IMR-90 (cell line): ENCODE results near the gene PMPCB. TPM values are rescaled to one million over a fixed set of nuclear protein-coding genes. Genes with fewer than 3 reads are reported as not detected.

Experiments
- ATAC-seq: fragments of 200-7000 bp; cut with Tn5 transposase; 2 replicates; pipeline ENCODE4 v1.9.1; 2020; ENCODE audit warnings: low read depth, mild to moderate bottlenecking, moderate library complexity
- BruUV-seq: library from RNA; stranded (reverse); fragments of 400-500 nt; replicated peaks from 2 replicates; lab custom pipeline; 2021; lab: Mats Ljungman, UMichigan
- CTCF ChIA-PET: fragments of 300-600 bp; formaldehyde crosslinking; extraction: SDS; loops from one replicate; lab custom pipeline; 2021; ENCODE audit warnings: antibody characterized with exemption; lab: Yijun Ruan, JAX
- POLR2A ChIA-PET: fragments of 300-600 bp; sonication (Branson Sonifier 250); formaldehyde crosslinking; loops from one replicate; lab custom pipeline; 2022; ENCODE audit warnings: antibody characterized with exemption; ENCODE audit not compliant: unreplicated experiment; lab: Charles Lee
- DNase-seq: peaks from one replicate; pipeline ENCODE4 v3.0.0; 2013
- H2AFZ ChIP-seq: replicated peaks from 2 replicates; pipeline ENCODE3; 2013; ENCODE audit warnings: low read length, mild to moderate bottlenecking; ENCODE audit not compliant: poor library complexity
- H2AK5ac ChIP-seq: 2 replicates; pipeline ENCODE4 v1.6.1; 2013; ENCODE audit warnings: low read depth, low read length, inconsistent platforms
- H2AK9ac ChIP-seq: replicated peaks from 2 replicates; pipeline ENCODE3; 2013; ENCODE audit warnings: mild to moderate bottlenecking, low read depth, low read length, moderate library complexity; ENCODE audit not compliant: poor library complexity
- H2BK120ac ChIP-seq: 2 replicates; pipeline ENCODE4 v1.6.1; 2013; ENCODE audit warnings: low read depth, low read length, inconsistent platforms
- H2BK15ac ChIP-seq: 3 replicates; pipeline ENCODE4 v1.6.1; 2013; ENCODE audit warnings: low read depth, low read length, inconsistent platforms
- H2BK20ac ChIP-seq: 2 replicates; pipeline ENCODE4 v1.6.1; 2013; ENCODE audit warnings: low read depth, mild to moderate bottlenecking, inconsistent platforms, low read length, moderate library complexity
- H2BK5ac ChIP-seq: 2 replicates; pipeline ENCODE4 v1.6.1; 2013; ENCODE audit warnings: mild to moderate bottlenecking, low read depth, low read length, inconsistent platforms; ENCODE audit not compliant: poor library complexity, severe bottlenecking
- H3K14ac ChIP-seq: replicated peaks from 2 replicates; pipeline ENCODE4 v1.6.1; 2013; ENCODE audit warnings: low read depth, low read length, inconsistent platforms
- H3K18ac ChIP-seq: 2 replicates; pipeline ENCODE4 v1.6.1; 2013; ENCODE audit warnings: low read depth, low read length, control low read depth
- H3K23ac ChIP-seq: 2 replicates; pipeline ENCODE4 v1.6.1; 2013; ENCODE audit warnings: low read depth, low read length, inconsistent platforms
- H3K27ac ChIP-seq: 2 replicates; pipeline ENCODE4 v1.5.1; 2013; ENCODE audit warnings: mild to moderate bottlenecking, control low read depth, low read length; ENCODE audit not compliant: insufficient read depth
- H3K27me3 ChIP-seq: 2 replicates; pipeline ENCODE4 v1.6.1; 2013; ENCODE audit warnings: low read length; ENCODE audit not compliant: control insufficient read depth, insufficient read depth
- H3K36me3 ChIP-seq: 2 replicates; pipeline ENCODE4 v1.6.1; 2013; ENCODE audit warnings: low read length, mixed read lengths; ENCODE audit not compliant: control insufficient read depth, insufficient read depth
- H3K4ac ChIP-seq: 2 replicates; pipeline ENCODE4 v1.6.1; 2013; ENCODE audit warnings: low read depth, low read length, inconsistent platforms
- H3K4me1 ChIP-seq: 2 replicates; pipeline ENCODE4 v1.6.1; 2013; ENCODE audit warnings: low read length, mixed read lengths; ENCODE audit not compliant: control insufficient read depth, insufficient read depth
- H3K4me2 ChIP-seq: 2 replicates; pipeline ENCODE4 v1.6.1; 2013; ENCODE audit warnings: low read depth, mild to moderate bottlenecking, control low read depth, low read length, moderate library complexity
- H3K4me3 ChIP-seq: 2 replicates; pipeline ENCODE4 v1.5.1; 2013; ENCODE audit warnings: low read depth, mild to moderate bottlenecking, control low read depth, low read length, moderate library complexity; ENCODE audit not compliant: insufficient read depth
- H3K56ac ChIP-seq: 2 replicates; pipeline ENCODE4 v1.6.1; 2013; ENCODE audit warnings: low read length, inconsistent platforms; ENCODE audit not compliant: insufficient read depth; ENCODE audit errors: extremely low read depth
- H3K79me1 ChIP-seq, 2 experiments: 2 replicates each; pipeline ENCODE4 v1.6.1; 2013; ENCODE audit warnings: low read length in 2 of 2, inconsistent platforms in 1 of 2, low read depth in 1 of 2
- H3K9ac ChIP-seq: 2 replicates; pipeline ENCODE4 v1.6.1; 2013; ENCODE audit warnings: low read depth, low read length, control low read depth
- H3K9me1 ChIP-seq: 2 replicates; pipeline ENCODE4 v1.6.1; 2013; ENCODE audit warnings: low read length, inconsistent platforms; ENCODE audit not compliant: insufficient read depth
- H3K9me3 ChIP-seq: 2 replicates; pipeline ENCODE4 v1.6.1; 2013; ENCODE audit warnings: low read length; ENCODE audit not compliant: control insufficient read depth, insufficient read depth
- H4K20me1 ChIP-seq: 2 replicates; pipeline ENCODE4 v1.6.1; 2013; ENCODE audit warnings: low read length, inconsistent platforms; ENCODE audit not compliant: insufficient read depth
- H4K5ac ChIP-seq: 2 replicates; pipeline ENCODE4 v1.6.1; 2013; ENCODE audit warnings: mild to moderate bottlenecking, low read depth, low read length, control low read depth
- H4K8ac ChIP-seq, 2 experiments: 2 replicates each; pipeline ENCODE4 v1.6.1; 2013; ENCODE audit warnings: low read depth in 2 of 2, low read length in 2 of 2, control low read depth in 1 of 2, inconsistent platforms in 1 of 2
- H4K91ac ChIP-seq: 2 replicates; pipeline ENCODE4 v1.6.1; 2013; ENCODE audit warnings: low read depth, low read length, inconsistent platforms; ENCODE audit not compliant: insufficient read depth
- CEBPB ChIP-seq: IDR thresholded peaks from 2 replicates; pipeline ENCODE4 v1.6.1; 2012; ENCODE audit warnings: low read depth, low read length, improper control_type of control experiment
- CHD1 ChIP-seq: IDR thresholded peaks from 2 replicates; pipeline ENCODE4 v1.6.1; 2012; ENCODE audit warnings: low read depth, low read length, improper control_type of control experiment
- CTCF ChIP-seq: conservative IDR thresholded peaks from 2 replicates; pipeline ENCODE4 v1.5.1; 2012; ENCODE audit warnings: mild to moderate bottlenecking, low read depth, low read length, improper control_type of control experiment
- ELK1 ChIP-seq: fragments of 150-350 bp; IDR thresholded peaks from 2 replicates; pipeline ENCODE4 v1.6.1; 2016; ENCODE audit warnings: low read depth, mild to moderate bottlenecking, low read length, moderate library complexity, borderline replicate concordance
- FOS ChIP-seq: fragments of 150-350 bp; IDR thresholded peaks from 2 replicates; pipeline ENCODE4 v1.6.1; 2016; ENCODE audit warnings: low read depth, low read length
- MAFK ChIP-seq: IDR thresholded peaks from 2 replicates; pipeline ENCODE4 v1.6.1; 2012; ENCODE audit warnings: low read depth, low read length, improper control_type of control experiment
- MAZ ChIP-seq: IDR thresholded peaks from 2 replicates; pipeline ENCODE4 v1.6.1; 2012; ENCODE audit warnings: low read depth, mild to moderate bottlenecking, low read length, improper control_type of control experiment, moderate library complexity, borderline replicate concordance
- MXI1 ChIP-seq: IDR thresholded peaks from 2 replicates; pipeline ENCODE4 v1.6.1; 2012; ENCODE audit warnings: low read depth, mild to moderate bottlenecking, low read length, moderate library complexity, borderline replicate concordance
- NFE2L2 ChIP-seq: fragments of 150-350 bp; IDR thresholded peaks from 2 replicates; pipeline ENCODE4 v1.6.1; 2016; ENCODE audit warnings: low read depth, mild to moderate bottlenecking, low read length
- RAD21 ChIP-seq: IDR thresholded peaks from 2 replicates; pipeline ENCODE4 v1.6.1; 2012; ENCODE audit warnings: low read length, improper control_type of control experiment
- RCOR1 ChIP-seq: IDR thresholded peaks from 2 replicates; pipeline ENCODE4 v1.6.1; 2012; ENCODE audit warnings: mild to moderate bottlenecking, low read length, improper control_type of control experiment; ENCODE audit not compliant: insufficient replicate concordance
- SMC3 ChIP-seq: fragments of 150-350 bp; IDR thresholded peaks from 2 replicates; pipeline ENCODE4 v1.6.1; 2016; ENCODE audit warnings: low read depth, mild to moderate bottlenecking, antibody characterized with exemption, low read length, moderate library complexity
- USF2 ChIP-seq: fragments of 150-350 bp; IDR thresholded peaks from 2 replicates; pipeline ENCODE4 v1.6.1; 2017; ENCODE audit warnings: mild to moderate bottlenecking, antibody characterized with exemption, low read length, low read depth
- WGBS, 2 experiments: methylation state at CpG; one replicate each; pipeline versions ENCODE4 v1.1.5 to v1.1.7; 2013; ENCODE audit warnings: missing lambda C conversion rate in 2 of 2; ENCODE audit not compliant: insufficient read length in 1 of 2; ENCODE audit errors: extremely low coverage in 2 of 2; 5-methylcytosine and 5-hydroxymethylcytosine counted together
- dilution Hi-C: fragments of 300-500 bp; cut with HindIII; formaldehyde crosslinking; loops from one replicate; pipeline ENCODE4 v1.14.3; 2018; ENCODE audit warnings: low sequenced_read_pairs; ENCODE audit not compliant: unreplicated experiment
- in situ Hi-C: fragments of 300-500 bp; cut with MboI; formaldehyde crosslinking; loops from 3 replicates; pipeline ENCODE4 v1.14.3; 2019; ENCODE audit warnings: low sequenced_read_pairs, inconsistent platforms, mixed read lengths
- intact Hi-C: fragments of 100-400 bp; cut with micrococcal nuclease; formaldehyde crosslinking; loops from 2 replicates; pipeline ENCODE4 v1.10.0; 2022
- polyA plus RNA-seq, 3 experiments: library from polyadenylated mRNA; depleted of rRNA; stranded (reverse); fragments of >200 nt; gene quantifications; 2 replicates each; pipeline ENCODE4 v1.2.3, GENCODE V29; 2012; ENCODE audit warnings: low replicate concordance in 1 of 3
- total RNA-seq: library from RNA; depleted of rRNA; stranded (reverse); fragments of >200 nt; gene quantifications from 2 replicates; pipeline ENCODE4 v1.2.3, GENCODE V29; 2012

The PMPCB gene
- total and polyA plus RNA-seq, 2 of the 4 experiments (the other 2 are of a cell fraction) = 50.4 to 72.8 TPM

GRCh38 chr7:103347507-103348267 lies 50.5 kb downstream of the PMPCB start, which contains the start of gene PSMC2:
Gene PSMC2, plus strand, starts transcription at chr7:103347643. Its CDS starts 69 bp downstream, at chr7:103347712.
- no peaks in the 10 kb centered on the region for H3K27me3 ChIP-seq
- no peaks in the 10 kb centered on the region; the same call in 1 of the 2 replicates for H3K4me1 ChIP-seq
- dilution Hi-C loops = no loop called here
- peak within 1 kb of the TSS; percentile 91 for H2AK9ac ChIP-seq
- DNase-seq (peak; percentile 94), ATAC-seq (peak; percentile 66)
- H2AFZ ChIP-seq = peak within 1 kb of the TSS; percentile 94
- ChIA-PET CTCF (interaction anchor here (0.6 kb wide), 2 partner anchors 20 to 937 kb away, joined by 3 to 5 read pairs; no protein-coding TSS in a partner anchor), POLR2A (no interaction called here)
- H3K4ac ChIP-seq = peak within 1 kb of the TSS; percentile 92
- H4K8ac ChIP-seq = peak within 1 kb of the TSS; percentile 21 to 93
- in situ Hi-C loops = no loop called here
- peak within 1 kb of the TSS; percentile 90 for H4K91ac ChIP-seq
- peaks cover 22% of the 10 kb centered on the region; the same call in 1 of the 2 replicates for H4K20me1 ChIP-seq
- intact Hi-C loops = no loop called here
- H2BK15ac ChIP-seq = no peak within 1 kb of the TSS
- peak within 1 kb of the TSS; percentile 67 for H2BK120ac ChIP-seq
- peaks cover 7% of the 10 kb centered on the region for H3K36me3 ChIP-seq
- peaks cover 10 to 26% of the 10 kb centered on the region in 2 experiments; a peak in 3 of 4 replicates for H3K79me1 ChIP-seq
- peak within 1 kb of the TSS; percentile 61 for H3K4me3 ChIP-seq
- H2BK5ac ChIP-seq = peak within 1 kb of the TSS; percentile 77
- H3K9ac ChIP-seq = peak within 1 kb of the TSS; percentile 81
- H3K27ac ChIP-seq = peak within 1 kb of the TSS; percentile 74
- BruUV-seq = TSS peak; percentile 46
- WGBS, 2 experiments = 0% methylated on average over 15 of the region's 25 CpGs; no CpG with 5 or more reads in 1 of the 2 experiments
- H3K14ac ChIP-seq = peak within 1 kb of the TSS; percentile 92
- H3K9me1 ChIP-seq = no peaks in the 10 kb centered on the region; the same call in none of the 2 replicates
- peak within 1 kb of the TSS; percentile 79 for H3K56ac ChIP-seq
- H4K5ac ChIP-seq = peak within 1 kb of the TSS; percentile 74
- peak within 1 kb of the TSS; percentile 65 for H3K4me2 ChIP-seq
- H2AK5ac ChIP-seq = 0 out of 2 replicates have a peak within 1 kb of the TSS, but pooled peaks have one; percentile 64
- peak within 1 kb of the TSS; percentile 95 for H3K23ac ChIP-seq
- H2BK20ac ChIP-seq = no peak within 1 kb of the TSS
- H3K9me3 ChIP-seq = no peaks in the 10 kb centered on the region
- H3K18ac ChIP-seq = peak within 1 kb of the TSS; percentile 20; the same call in 1 of the 2 replicates
- TF ChIP-seq SMC3 (no peak), MAZ (peak; percentile 30; the same call in 1 of the 2 replicates), FOS (no peak), ELK1 (no peak), MAFK (peak; percentile 78), RAD21 (no peak), USF2 (peak; percentile 72), NFE2L2 (peak; percentile 18; the same call in 1 of the 2 replicates), CEBPB (no peak), MXI1 (peak; percentile 36; the same call in 1 of the 2 replicates), RCOR1 (no peak), CHD1 (no peak; the same call in 1 of the 2 replicates), CTCF (no peak)
